Motor neuron (in vitro differentiated cells): Measurements from ENCODE around the gene LGR4. TPM values are rescaled to one million over a fixed set of nuclear protein-coding genes. Genes with fewer than 3 reads are reported as not detected.

Experiments
- ATAC-seq, 8 experiments: fragments of 200-7000 bp; cut with Tn5 transposase; replicated peaks in 6 of 8; 2 replicates each; pipeline ENCODE4 v1.8.0; 2021; ENCODE audit warnings: mild to moderate bottlenecking in 8 of 8, moderate library complexity in 8 of 8
- H3K27ac ChIP-seq, 2 donors: fragments of 250-450 bp; sonication (Bioruptor Pico); 2 replicates each; pipeline ENCODE4 v1.9.0; 2021; ENCODE audit warnings: antibody characterized with exemption in 2 of 2, mild to moderate bottlenecking in 2 of 2, moderate library complexity in 1 of 2
- H3K4me1 ChIP-seq, 2 donors: fragments of 250-450 bp; sonication (Bioruptor Pico); replicated peaks in 1 of 2; 2 replicates each; pipeline ENCODE4 v1.6.1; 2021; ENCODE audit warnings: antibody characterized with exemption in 2 of 2, mild to moderate bottlenecking in 2 of 2, moderate library complexity in 1 of 2
- H3K4me3 ChIP-seq, 5 donors: fragments of 250-450 bp; sonication (Bioruptor Pico); 2 replicates each; pipeline ENCODE4 v1.9.0; 2021; ENCODE audit warnings: antibody characterized with exemption in 5 of 5, mild to moderate bottlenecking in 5 of 5, moderate library complexity in 4 of 5
- WGBS, 10 experiments: fragments of 450-650 bp; shearing (Covaris generic); methylation state at CpG; one replicate each; pipeline ENCODE4 v1.0.0; 2022; 5-methylcytosine and 5-hydroxymethylcytosine counted together
- in situ Hi-C, 9 experiments: fragments of 400-800 bp; cut with MboI; loops; one replicate each; pipeline ENCODE4 v1.15.0; 2021; ENCODE audit warnings: low sequenced_read_pairs in 9 of 9, low pct_unique_long_range_greater_than_20kb in 2 of 9; ENCODE audit not compliant: unreplicated experiment in 9 of 9
- total RNA-seq, 8 experiments: library from RNA; unstranded; fragments of 300-600 nt; gene quantifications; 2 replicates each; pipeline versions ENCODE4 v1.2.3 to v1.2.4, GENCODE V29; 2022

Gene LGR4
- total RNA-seq, 8 experiments from 2014 or later: 22.3 to 79.2 (median 36.7) TPM

- no peak overlapping the region for H3K27ac ChIP-seq
- 58 to 71% methylated on average over 3 of the region's 3 CpGs; no CpG with 5 or more reads in 8 of the 10 experiments for WGBS, 10 experiments
- peak in 1 of 8 experiments; percentile 18 for ATAC-seq
- in situ Hi-C loops: no loop called here
- H3K4me3 ChIP-seq: no peak overlapping the region
- H3K4me1 ChIP-seq: peaks cover 4 to 32% of the 10 kb centered on the region in 2 donors
Measured at GRCh38 chr11:27398400-27398770, 74.2 kb downstream of the LGR4 start.

DNA sequence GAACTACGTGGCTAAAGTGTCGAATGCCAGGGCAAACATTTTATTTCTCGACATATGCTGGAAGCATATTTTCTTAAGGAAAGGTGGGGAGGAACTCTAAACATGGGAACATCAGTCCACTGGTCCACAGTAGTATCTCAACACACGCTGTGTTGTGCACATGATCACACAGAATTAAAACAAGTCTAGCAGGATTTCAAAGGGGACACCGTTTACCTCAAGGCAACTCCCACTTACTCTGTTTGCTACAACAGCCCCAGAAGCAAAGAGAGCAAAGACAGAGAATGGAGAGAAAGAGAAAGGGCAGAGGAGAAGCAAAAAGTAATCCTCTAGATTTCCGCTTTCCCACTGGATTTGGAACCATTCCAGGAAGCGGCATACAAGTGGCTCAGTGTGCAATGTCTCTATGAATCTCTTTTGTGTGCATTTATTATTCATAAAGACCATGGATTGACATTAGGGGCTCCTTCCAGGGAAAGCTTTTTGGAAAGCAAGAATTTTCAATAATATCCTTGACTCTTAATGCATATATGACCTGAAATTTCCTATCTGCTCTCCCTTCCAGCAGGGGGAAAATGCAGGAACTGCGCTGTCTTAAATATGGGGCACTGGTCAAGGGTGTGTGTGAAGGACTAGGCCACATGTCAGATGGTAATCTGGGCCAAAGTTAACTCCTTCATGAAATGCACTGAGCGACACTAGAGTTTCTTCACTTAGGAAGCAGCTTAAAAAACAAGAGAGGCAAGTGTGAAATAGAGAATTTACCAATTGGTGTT is 74.8 kb downstream of the LGR4 start:
- WGBS, 10 experiments: 81 to 100% (median 96%) methylated on average over 3 to 8 of the region's 9 CpGs
- no peak overlapping the region for H3K27ac ChIP-seq
- H3K4me3 ChIP-seq: no peak overlapping the region
- ATAC-seq: peak in 1 of 8 experiments; percentile 43
- peaks cover 10 to 37% of the 10 kb centered on the region in 2 donors for H3K4me1 ChIP-seq
- in situ Hi-C loops: no loop called here

DNA sequence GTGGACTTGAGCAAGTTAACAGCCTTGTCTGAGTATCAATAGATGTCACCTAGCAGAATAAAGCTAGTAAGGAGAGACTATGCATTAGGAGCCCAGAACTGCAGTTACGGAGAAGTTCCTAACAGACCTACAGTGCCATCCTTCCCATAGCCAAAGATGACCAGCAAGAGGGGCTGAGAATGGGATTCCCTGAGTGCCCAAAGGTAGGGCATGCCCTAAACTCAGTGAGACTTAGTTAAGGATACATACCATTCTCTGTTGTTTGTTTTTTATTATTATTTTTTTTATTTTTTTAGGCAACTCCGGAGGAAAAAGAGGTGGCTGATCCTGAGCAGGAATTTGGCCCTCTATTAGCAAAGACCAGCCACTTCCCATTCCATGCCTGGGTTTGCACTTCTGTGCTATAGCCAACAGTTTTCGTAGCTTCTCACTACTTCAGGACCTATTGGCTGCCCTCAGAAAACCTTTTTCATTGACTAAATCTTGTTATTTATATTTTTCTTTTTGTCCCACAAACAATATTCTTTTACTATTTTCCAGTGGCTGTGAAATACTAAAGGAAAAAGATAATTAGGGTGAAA is 76.2 kb downstream of the LGR4 start:
- peaks cover 24 to 43% of the 10 kb centered on the region in 2 donors for H3K4me1 ChIP-seq
- no peak overlapping the region for H3K4me3 ChIP-seq
- 38 to 100% (median 83%) methylated on average over 1 to 3 of the region's 3 CpGs for WGBS, 10 experiments
- H3K27ac ChIP-seq: no peak overlapping the region
- in situ Hi-C loops: no loop called here
- no peak for ATAC-seq

GRCh38 chr11:27395556-27396258 is 76.9 kb downstream of the LGR4 start:
- in situ Hi-C loops: no loop called here
- Histone ChIP-seq H3K4me1 (peaks cover 28 to 45% of the 10 kb centered on the region in 2 donors), H3K27ac (no peak overlapping the region), H3K4me3 (no peak overlapping the region)
- WGBS, 10 experiments: 20 to 83% (median 58%) methylated on average over 2 to 7 of the region's 7 CpGs
- ATAC-seq: peak in 3 of 8 experiments; percentile 44 to 90 (median 69)

- ATAC-seq: no peak
- Histone ChIP-seq H3K4me3 (no peak overlapping the region), H3K27ac (no peak overlapping the region), H3K4me1 (peaks cover 28 to 45% of the 10 kb centered on the region in 2 donors)
- WGBS, 10 experiments: 33 to 100% (median 71%) methylated on average over 1 to 4 of the region's 4 CpGs; no CpG with 5 or more reads in 4 of the 10 experiments
- in situ Hi-C loops: no loop called here
Measured at GRCh38 chr11:27394781-27395228, 77.8 kb downstream of the LGR4 start.

- WGBS, 10 experiments: 13 to 100% (median 34%) methylated on average over 2 to 4 of the region's 4 CpGs
- H3K4me3 ChIP-seq: no peak overlapping the region
- H3K4me1 ChIP-seq: peaks cover 28 to 39% of the 10 kb centered on the region in 2 donors
- in situ Hi-C loops: no loop called here
- ATAC-seq: peak; percentile 53 to 91 (median 78)
- peak overlapping the region in 1 of 2 donors; percentile 63 for H3K27ac ChIP-seq
Measured at GRCh38 chr11:27392278-27393114, 80.1 kb downstream of the LGR4 start.

- WGBS, 10 experiments: 12 to 96% (median 67%) methylated on average over 1 to 5 of the region's 5 CpGs; no CpG with 5 or more reads in 1 of the 10 experiments
- in situ Hi-C loops: no loop called here
- H3K27ac ChIP-seq: peak overlapping the region in 1 of 2 donors; percentile 26
- peaks cover 28 to 36% of the 10 kb centered on the region in 2 donors for H3K4me1 ChIP-seq
- ATAC-seq: peak in 2 of 8 experiments; percentile 32 to 42
- no peak overlapping the region for H3K4me3 ChIP-seq
Measured at GRCh38 chr11:27391331-27392015, 81.1 kb downstream of the LGR4 start.

DNA sequence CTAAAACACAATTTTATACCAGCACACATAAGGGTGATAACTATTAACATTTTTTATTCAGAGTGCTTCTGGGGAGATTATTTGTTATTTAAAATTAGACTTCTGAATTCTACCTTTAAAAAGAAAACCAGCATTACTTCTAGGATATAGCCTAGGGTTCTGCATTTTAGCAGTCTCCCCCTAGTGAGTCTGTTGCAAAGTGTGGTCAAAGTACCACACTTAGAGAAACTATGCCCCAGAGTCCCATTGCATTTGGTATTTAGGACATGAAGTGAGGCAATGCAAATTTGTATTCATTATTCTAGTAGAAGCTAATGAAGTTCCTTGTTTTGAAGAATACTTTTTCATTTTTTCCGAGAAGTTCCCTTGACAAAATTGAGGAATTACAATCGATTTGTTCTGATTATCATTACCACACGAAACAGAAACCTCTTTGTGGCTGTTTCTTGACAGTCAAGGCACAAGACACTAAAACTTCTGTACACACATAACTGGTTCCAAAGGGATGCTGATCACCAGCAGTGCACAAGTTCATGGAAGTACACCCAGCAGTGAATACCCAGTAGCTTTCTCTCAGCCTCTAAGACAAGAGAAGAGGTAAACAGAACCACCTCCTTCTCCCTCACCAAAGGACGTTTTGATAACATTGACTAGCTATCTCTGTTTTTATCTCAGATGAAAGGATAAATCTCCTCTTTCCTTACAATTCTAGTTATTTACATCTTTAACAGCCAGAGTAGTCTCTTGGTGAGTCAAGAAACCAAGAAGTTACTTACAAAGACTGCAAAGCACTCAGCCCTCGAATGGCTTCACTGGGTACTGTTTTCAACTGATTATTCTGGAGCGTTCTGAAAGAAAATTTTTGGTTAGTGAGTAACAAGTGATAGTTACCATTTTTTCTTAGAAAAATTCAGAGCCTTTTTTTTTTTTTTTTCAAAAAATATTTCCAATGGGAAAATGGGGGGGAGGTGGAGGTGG is 82.0 kb downstream of the LGR4 start:
- H3K27ac ChIP-seq: no peak overlapping the region
- 59 to 93% (median 82%) methylated on average over 1 to 6 of the region's 6 CpGs for WGBS, 10 experiments
- peaks cover 28 to 32% of the 10 kb centered on the region in 2 donors for H3K4me1 ChIP-seq
- ATAC-seq: no peak
- no peak overlapping the region for H3K4me3 ChIP-seq
- in situ Hi-C loops: no loop called here

DNA sequence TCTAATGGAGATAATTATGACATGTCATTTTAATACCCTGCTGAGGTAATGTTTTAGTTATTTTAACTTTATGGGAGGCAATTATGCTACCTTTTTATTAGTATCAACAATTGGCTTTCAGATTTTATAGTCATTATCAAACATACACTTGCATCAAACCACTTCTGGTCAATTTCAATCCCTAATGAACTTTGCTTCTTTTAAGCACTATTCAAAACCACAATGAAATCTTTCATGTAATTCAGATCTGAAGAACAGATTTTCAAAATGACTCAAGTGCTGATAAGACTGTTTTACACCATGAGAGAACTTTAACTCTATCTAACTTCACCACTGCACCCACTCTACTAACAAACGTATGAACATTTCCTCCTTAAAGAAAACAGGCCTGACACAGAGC is 83.7 kb downstream of the LGR4 start:
- no peak overlapping the region for H3K27ac ChIP-seq
- WGBS, 10 experiments: 60 to 100% (median 90%) methylated on average over 1 of the region's 1 CpG; no CpG with 5 or more reads in 2 of the 10 experiments
- no peak overlapping the region for H3K4me3 ChIP-seq
- no peak for ATAC-seq
- peaks cover 21 to 26% of the 10 kb centered on the region in 2 donors for H3K4me1 ChIP-seq
- in situ Hi-C loops: no loop called here

DNA sequence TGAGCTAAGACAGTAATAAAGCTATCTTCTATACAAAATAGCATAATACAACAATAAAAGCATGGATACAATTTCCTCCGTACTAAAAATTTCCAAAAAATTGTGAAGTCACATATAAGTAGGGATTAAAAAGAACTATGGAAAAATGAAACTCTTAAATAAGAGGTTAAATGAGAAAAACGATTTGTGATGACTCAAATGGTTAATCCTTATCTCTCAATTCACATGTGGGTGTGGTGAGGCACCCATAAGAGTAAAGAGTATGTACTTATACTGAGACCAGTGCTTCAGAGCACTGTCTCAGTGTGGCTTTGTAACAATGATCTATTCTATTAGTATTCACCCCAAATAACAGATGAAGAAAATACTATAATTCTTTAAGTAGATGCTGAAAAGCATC is 84.6 kb downstream of the LGR4 start:
- no peak overlapping the region for H3K27ac ChIP-seq
- peaks cover 12 to 20% of the 10 kb centered on the region in 2 donors for H3K4me1 ChIP-seq
- 0 to 80% (median 51%) methylated on average over 1 to 2 of the region's 2 CpGs for WGBS, 10 experiments
- ATAC-seq: no peak
- in situ Hi-C loops: no loop called here
- no peak overlapping the region for H3K4me3 ChIP-seq

DNA sequence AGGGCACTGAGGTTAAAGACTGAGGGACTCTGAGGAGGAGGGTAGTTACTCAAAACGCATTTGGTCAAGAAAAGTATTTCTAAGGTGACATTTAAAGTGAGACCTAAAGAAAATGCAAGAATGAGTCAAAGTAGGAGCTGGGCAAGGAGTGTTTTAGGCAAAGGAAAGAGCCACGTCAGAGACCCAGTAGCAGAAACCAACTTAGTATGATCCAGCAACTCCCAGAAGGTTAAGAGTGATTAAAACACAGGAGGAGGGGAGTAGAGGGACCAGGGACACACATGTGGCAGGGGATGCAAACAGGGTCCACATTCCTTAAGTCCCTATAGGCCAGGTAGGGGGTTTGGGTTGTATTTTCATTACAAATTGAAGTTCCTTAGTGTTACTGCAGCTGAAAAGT is 85.2 kb downstream of the LGR4 start:
- ATAC-seq: no peak
- Histone ChIP-seq H3K4me3 (no peak overlapping the region), H3K27ac (no peak overlapping the region), H3K4me1 (peaks cover 11 to 14% of the 10 kb centered on the region in 2 donors)
- in situ Hi-C loops: no loop called here
- WGBS, 10 experiments: 0 to 50% (median 46%) methylated on average over 1 to 2 of the region's 2 CpGs; no CpG with 5 or more reads in 2 of the 10 experiments
